HepG2 (cell line): Measurements from ENCODE around the gene TMEM107. TPM values are rescaled to one million over a fixed set of nuclear protein-coding genes. Genes with fewer than 3 reads are reported as not detected.

Experiments
- ATF3 ChIP-seq: sonication (generic); formaldehyde crosslinking; IDR thresholded peaks from 2 replicates; pipeline ENCODE4 v1.4.0; 2020; ENCODE audit warnings: missing genetic modification reagents
- ATF4 ChIP-seq, 2 experiments: fragments of 450-650 bp in 1 of 2; sonication (generic) in 1 of 2; formaldehyde crosslinking; IDR thresholded peaks; 2 replicates each; pipeline versions ENCODE4 v1.5.0 to v1.8.0; 2020 to 2022; ENCODE audit warnings: mild to moderate bottlenecking in 1 of 2, missing genetic modification reagents in 1 of 2
- ATM ChIP-seq: fragments of 450-650 bp; IDR thresholded peaks from 2 replicates; pipeline ENCODE4 v1.7.1; 2017; ENCODE audit warnings: mild to moderate bottlenecking, borderline replicate concordance
- CREB1 ChIP-seq, 2 experiments: fragments of 450-650 bp in 1 of 2; IDR thresholded peaks; 2 replicates each; pipeline ENCODE4 v1.6.1; 2016 to 2017; ENCODE audit warnings: control low read depth in 1 of 2, mild to moderate bottlenecking in 1 of 2, missing compliant biosample characterization in 1 of 2, missing genetic modification characterization in 1 of 2
- DNMT3B ChIP-seq: conservative IDR thresholded peaks from 2 replicates; pipeline ENCODE4 v1.6.1; 2016; ENCODE audit warnings: missing biosample characterization, control low read depth
- EEA1 ChIP-seq: sonication (generic); formaldehyde crosslinking; IDR thresholded peaks from 2 replicates; pipeline ENCODE4 v1.5.1; 2020; ENCODE audit warnings: mild to moderate bottlenecking, missing genetic modification reagents, borderline replicate concordance
- FOXC1 ChIP-seq: sonication (generic); formaldehyde crosslinking; IDR thresholded peaks from 2 replicates; pipeline ENCODE4 v1.8.0; 2022; ENCODE audit warnings: mild to moderate bottlenecking, missing genetic modification reagents, borderline replicate concordance
- HMGXB3 ChIP-seq: sonication (generic); formaldehyde crosslinking; IDR thresholded peaks from 2 replicates; pipeline ENCODE4 v1.4.0; 2020; ENCODE audit warnings: missing genetic modification reagents, borderline replicate concordance
- HNRNPUL1 ChIP-seq: fragments of 200-400 bp; formaldehyde crosslinking; IDR thresholded peaks from 2 replicates; pipeline ENCODE4 v1.6.1; 2017; ENCODE audit warnings: low read depth, mild to moderate bottlenecking, low read length, moderate library complexity
- NFE2 ChIP-seq: sonication (generic); formaldehyde crosslinking; IDR thresholded peaks from 2 replicates; pipeline ENCODE4 v1.4.0; 2020; ENCODE audit warnings: missing genetic modification reagents
- SALL2 ChIP-seq: sonication (generic); formaldehyde crosslinking; IDR thresholded peaks from 2 replicates; pipeline ENCODE4 v1.8.1; 2023; ENCODE audit warnings: mild to moderate bottlenecking, missing genetic modification reagents, inconsistent platforms
- SNAPC2 ChIP-seq: sonication (generic); formaldehyde crosslinking; IDR thresholded peaks from 2 replicates; pipeline ENCODE4 v1.8.1; 2022; ENCODE audit warnings: mild to moderate bottlenecking, missing genetic modification reagents
- SNRNP70 ChIP-seq: fragments of 200-400 bp; formaldehyde crosslinking; IDR thresholded peaks from 2 replicates; pipeline ENCODE4 v1.6.1; 2017; ENCODE audit warnings: mild to moderate bottlenecking, low read depth, low read length, moderate library complexity
- SP2 ChIP-seq: sonication (generic); formaldehyde crosslinking; IDR thresholded peaks from 2 replicates; pipeline ENCODE4 v1.5.1; 2020; ENCODE audit warnings: mild to moderate bottlenecking, missing genetic modification reagents
- TFDP1 ChIP-seq: IDR thresholded peaks from 2 replicates; pipeline ENCODE4 v1.6.1; 2016; ENCODE audit warnings: missing compliant biosample characterization, missing genetic modification reagents, borderline replicate concordance
- ZFP36L1 ChIP-seq: sonication (generic); formaldehyde crosslinking; IDR thresholded peaks from 2 replicates; pipeline ENCODE4 v1.8.0; 2022; ENCODE audit warnings: mild to moderate bottlenecking, missing genetic modification reagents, moderate library complexity
- ZFP82 ChIP-seq: sonication (generic); formaldehyde crosslinking; IDR thresholded peaks from 2 replicates; pipeline ENCODE4 v1.5.1; 2020; ENCODE audit warnings: mild to moderate bottlenecking, missing genetic modification reagents, borderline replicate concordance
- ZFP91 ChIP-seq: sonication (generic); formaldehyde crosslinking; IDR thresholded peaks from 2 replicates; pipeline ENCODE4 v1.9.0; 2022; ENCODE audit warnings: missing genetic modification reagents, mild to moderate bottlenecking, borderline replicate concordance
- ZNF143 ChIP-seq: sonication (generic); formaldehyde crosslinking; IDR thresholded peaks from 2 replicates; pipeline ENCODE4 v1.4.0; 2020; ENCODE audit warnings: missing genetic modification reagents
- ZNF44 ChIP-seq: sonication (generic); formaldehyde crosslinking; IDR thresholded peaks from 2 replicates; pipeline ENCODE4 v1.5.1; 2020; ENCODE audit warnings: mild to moderate bottlenecking, missing genetic modification reagents
- polyA plus RNA-seq, 8 experiments: library from polyadenylated mRNA; depleted of rRNA in 3 of 8; stranded (reverse) in 7 of 8; unstranded in 1 of 8; fragments of >200 nt; fragmentation: Illumina TruSeq in 4 of 8; extraction: Trizol in 4 of 8; gene quantifications; 2 replicates each; pipeline versions ENCODE4 v1.2.1 to v1.2.3, GENCODE V29; 2011 to 2016; ENCODE audit warnings: low read depth in 4 of 8, missing spikeins in 1 of 8, mixed read lengths in 1 of 8; ENCODE audit not compliant: insufficient read depth in 1 of 8
- total RNA-seq, 5 experiments: library from RNA; depleted of rRNA; stranded (reverse); fragments of >200 nt; fragmentation: Illumina TruSeq; extraction: Trizol; gene quantifications; 2 replicates each; pipeline ENCODE4 v1.2.3, GENCODE V29; 2016; ENCODE audit warnings: low read depth in 1 of 5

Gene TMEM107
- total and polyA plus RNA-seq, 2 of the 13 experiments (the other 11 are each of a cell fraction or from before 2014, with no cell fraction given), result 7.2 to 15.3 TPM

- TF ChIP-seq CREB1 (IDR thresholded peaks at IDR 0.05) (peak; percentile 61), CREB1 (CRISPR knock-in tag; IDR thresholded peaks at IDR 0.05) (peak; percentile 86), NFE2 (0 out of 2 replicates have a peak, but pooled peaks have one; percentile 43), ATF4 (CRISPR knock-in tag; IDR thresholded peaks at IDR 0.05) (peak; percentile 85 to 93), SNAPC2 (CRISPR knock-in tag) (peak; percentile 100), SP2 (CRISPR knock-in tag) (peak; percentile 40; the same call in 1 of the 2 replicates), ZNF143 (CRISPR knock-in tag) (peak; percentile 92), HNRNPUL1 (no peak), ZFP91 (CRISPR knock-in tag) (no peak; the same call in 1 of the 2 replicates), HMGXB3 (CRISPR knock-in tag) (peak; percentile 95), FOXC1 (CRISPR knock-in tag) (peak; percentile 38; the same call in 1 of the 2 replicates), ATM (no peak), DNMT3B (CRISPR knock-in tag) (peak; percentile 98), ZNF44 (CRISPR knock-in tag) (0 out of 2 replicates have a peak, but pooled peaks have one; percentile 64), ZFP36L1 (CRISPR knock-in tag) (peak; percentile 96), SALL2 (CRISPR knock-in tag) (peak; percentile 86), TFDP1 (CRISPR knock-in tag) (peak; percentile 80), SNRNP70 (no peak), ZFP82 (CRISPR knock-in tag) (no peak), ATF3 (CRISPR knock-in tag) (peak; percentile 84), EEA1 (CRISPR knock-in tag) (no peak)
These were observed 2.9 kb downstream of the TMEM107 start (continued) for GRCh38 chr17:8173056-8173870.
